H9 (cell line): ENCODE data around the gene CHRM4. TPM values are rescaled to one million over a fixed set of nuclear protein-coding genes. Genes with fewer than 3 reads are reported as not detected.

Experiments
- DNase-seq: peaks from one replicate; pipeline ENCODE4 v3.0.0-alpha.2; 2017
- H2AFZ ChIP-seq: one replicate; pipeline ENCODE4 v1.6.1; 2013; ENCODE audit warnings: mild to moderate bottlenecking, low read length, control low read depth, moderate library complexity
- H2AK5ac ChIP-seq: 2 replicates; pipeline ENCODE4 v1.6.1; 2013; ENCODE audit warnings: low read length, control low read depth, mixed read lengths; ENCODE audit not compliant: insufficient read length
- H2BK120ac ChIP-seq: one replicate; pipeline ENCODE4 v1.6.1; 2013; ENCODE audit warnings: low read depth, mild to moderate bottlenecking, low read length, control low read depth, inconsistent platforms; ENCODE audit not compliant: poor library complexity, severe bottlenecking
- H2BK12ac ChIP-seq: 2 replicates; pipeline ENCODE4 v1.6.1; 2013; ENCODE audit warnings: low read length, control low read depth, mixed read lengths, low read depth; ENCODE audit not compliant: insufficient read length
- H2BK15ac ChIP-seq: 2 replicates; pipeline ENCODE4 v1.6.1; 2013; ENCODE audit warnings: low read depth, low read length, control low read depth
- H2BK20ac ChIP-seq: one replicate; pipeline ENCODE4 v1.6.1; 2013; ENCODE audit warnings: low read depth, mild to moderate bottlenecking, low read length, control low read depth, inconsistent platforms; ENCODE audit not compliant: poor library complexity, severe bottlenecking
- H2BK5ac ChIP-seq: 2 replicates; pipeline ENCODE4 v1.6.1; 2013; ENCODE audit warnings: low read length, control low read depth, mixed read lengths; ENCODE audit not compliant: insufficient read length
- H3K14ac ChIP-seq: 2 replicates; pipeline ENCODE4 v1.6.1; 2013; ENCODE audit warnings: low read length, control low read depth; ENCODE audit not compliant: insufficient read depth
- H3K18ac ChIP-seq: 2 replicates; pipeline ENCODE4 v1.6.1; 2013; ENCODE audit warnings: low read depth, mild to moderate bottlenecking, mixed read lengths, low read length, control low read depth; ENCODE audit not compliant: insufficient read length
- H3K23ac ChIP-seq: 2 replicates; pipeline ENCODE4 v1.6.1; 2013; ENCODE audit warnings: low read length, control low read depth, mixed read lengths, low read depth; ENCODE audit not compliant: insufficient read length
- H3K23me2 ChIP-seq: 2 replicates; pipeline ENCODE4 v1.6.1; 2013; ENCODE audit warnings: low read depth, mild to moderate bottlenecking, mixed read lengths, low read length, control low read depth; ENCODE audit not compliant: insufficient read length, poor library complexity, severe bottlenecking
- H3K27ac ChIP-seq: 2 replicates; pipeline ENCODE4 v1.5.1; 2013; ENCODE audit warnings: low read length, control low read depth, mixed read lengths, low read depth; ENCODE audit not compliant: insufficient read length
- H3K27me3 ChIP-seq: 2 replicates; pipeline ENCODE4 v1.6.1; 2013; ENCODE audit warnings: low read length, control low read depth, inconsistent platforms; ENCODE audit not compliant: insufficient read depth
- H3K4ac ChIP-seq: 2 replicates; pipeline ENCODE4 v1.6.1; 2013; ENCODE audit warnings: low read depth, mild to moderate bottlenecking, control low read depth, inconsistent platforms, low read length, moderate library complexity
- H3K4me1 ChIP-seq: 2 replicates; pipeline ENCODE4 v1.6.1; 2013; ENCODE audit warnings: low read length, control low read depth, inconsistent platforms; ENCODE audit not compliant: insufficient read depth
- H3K4me2 ChIP-seq: 2 replicates; pipeline ENCODE4 v1.6.1; 2013; ENCODE audit warnings: low read length, control low read depth, mixed read lengths; ENCODE audit not compliant: insufficient read length, insufficient read depth
- H3K56ac ChIP-seq: 2 replicates; pipeline ENCODE4 v1.6.1; 2013; ENCODE audit warnings: low read depth, mild to moderate bottlenecking, mixed read lengths, low read length, control low read depth; ENCODE audit not compliant: insufficient read length
- H3K79me1 ChIP-seq: 2 replicates; pipeline ENCODE4 v1.6.1; 2013; ENCODE audit warnings: low read depth, mild to moderate bottlenecking, moderate library complexity, low read length, control low read depth, inconsistent platforms; ENCODE audit not compliant: insufficient read depth, poor library complexity, severe bottlenecking
- H3K79me2 ChIP-seq: 2 replicates; pipeline ENCODE4 v1.6.1; 2013; ENCODE audit warnings: low read length, control low read depth, inconsistent platforms; ENCODE audit not compliant: insufficient read depth
- H3K9ac ChIP-seq: 2 replicates; pipeline ENCODE4 v1.6.1; 2013; ENCODE audit warnings: low read length, control low read depth, mixed read lengths; ENCODE audit not compliant: insufficient read length; ENCODE audit errors: extremely low read depth
- H3K9me3 ChIP-seq: one replicate; pipeline ENCODE4 v1.6.1; 2013; ENCODE audit warnings: low read depth, low read length, inconsistent platforms; ENCODE audit not compliant: control insufficient read depth
- H3T11ph ChIP-seq: one replicate; pipeline ENCODE4 v1.6.1; 2013; ENCODE audit warnings: mild to moderate bottlenecking, low read length, control low read depth, inconsistent platforms
- H4K20me1 ChIP-seq: one replicate; pipeline ENCODE4 v1.6.1; 2013; ENCODE audit not compliant: control insufficient read depth, insufficient read length, insufficient read depth
- H4K5ac ChIP-seq: 2 replicates; pipeline ENCODE4 v1.6.1; 2013; ENCODE audit warnings: low read depth, mild to moderate bottlenecking, mixed read lengths, low read length, control low read depth; ENCODE audit not compliant: insufficient read length
- H4K8ac ChIP-seq: replicated peaks from 2 replicates; pipeline ENCODE4 v1.6.1; 2013; ENCODE audit warnings: low read length, control low read depth, mixed read lengths, low read depth; ENCODE audit not compliant: insufficient read length
- H4K91ac ChIP-seq: 2 replicates; pipeline ENCODE4 v1.6.1; 2013; ENCODE audit warnings: low read depth, mild to moderate bottlenecking, moderate library complexity, mixed read lengths, low read length, control low read depth; ENCODE audit not compliant: insufficient read length
- H3K27ac Mint-ChIP-seq, 3 experiments: 2 replicates in 2 of 3; 3 replicates in 1 of 3; pipeline ENCODE4 v1.8.0; 2020 to 2021; ENCODE audit warnings: mixed read lengths in 3 of 3, mild to moderate bottlenecking in 1 of 3, moderate library complexity in 1 of 3
- H3K27me3 Mint-ChIP-seq: 2 replicates; pipeline ENCODE4 v1.8.0; 2021; ENCODE audit warnings: low read depth, mild to moderate bottlenecking, moderate library complexity, mixed read lengths
- H3K36me3 Mint-ChIP-seq, 3 experiments: 2 replicates in 2 of 3; 3 replicates in 1 of 3; pipeline ENCODE4 v1.8.0; 2020 to 2021; ENCODE audit warnings: low read depth in 3 of 3, mixed read lengths in 3 of 3; ENCODE audit not compliant: insufficient read depth in 1 of 3
- H3K4me1 Mint-ChIP-seq, 2 experiments: 2 replicates each; pipeline ENCODE4 v1.8.0; 2020; ENCODE audit warnings: mixed read lengths in 2 of 2
- H3K4me3 Mint-ChIP-seq, 2 experiments: 2 replicates in 1 of 2; 3 replicates in 1 of 2; pipeline ENCODE4 v1.8.0; 2020 to 2021; ENCODE audit warnings: mild to moderate bottlenecking in 2 of 2, mixed read lengths in 2 of 2, moderate library complexity in 1 of 2
- H3K9me3 Mint-ChIP-seq, 2 experiments: 2 replicates in 1 of 2; 3 replicates in 1 of 2; pipeline ENCODE4 v1.8.0; 2020; ENCODE audit warnings: mild to moderate bottlenecking in 2 of 2, mixed read lengths in 2 of 2, moderate library complexity in 1 of 2
- WGBS: extraction: QIAGEN DNeasy Blood & Tissue Kit; methylation state at CpG from one replicate; pipeline ENCODE4 v1.1.7; 2013; ENCODE audit warnings: missing lambda C conversion rate, low lambda C conversion rate, mixed read lengths; ENCODE audit not compliant: insufficient read length; ENCODE audit errors: extremely low coverage; 5-methylcytosine and 5-hydroxymethylcytosine counted together
- total RNA-seq: library from RNA; stranded (reverse); gene quantifications from 2 replicates; pipeline ENCODE4 v1.2.1, GENCODE V29; 2021
- TF ChIP-seq, protein P1 (sequence below): fragments of 200-600 bp; sonication (generic); conservative IDR thresholded peaks from 3 replicates; pipeline ENCODE4 v1.8.0; 2021; ENCODE audit warnings: antibody characterized with exemption, mild to moderate bottlenecking

The CHRM4 gene
- total RNA-seq, 1 experiment from 2014 or later: 1.0 TPM

DNA sequence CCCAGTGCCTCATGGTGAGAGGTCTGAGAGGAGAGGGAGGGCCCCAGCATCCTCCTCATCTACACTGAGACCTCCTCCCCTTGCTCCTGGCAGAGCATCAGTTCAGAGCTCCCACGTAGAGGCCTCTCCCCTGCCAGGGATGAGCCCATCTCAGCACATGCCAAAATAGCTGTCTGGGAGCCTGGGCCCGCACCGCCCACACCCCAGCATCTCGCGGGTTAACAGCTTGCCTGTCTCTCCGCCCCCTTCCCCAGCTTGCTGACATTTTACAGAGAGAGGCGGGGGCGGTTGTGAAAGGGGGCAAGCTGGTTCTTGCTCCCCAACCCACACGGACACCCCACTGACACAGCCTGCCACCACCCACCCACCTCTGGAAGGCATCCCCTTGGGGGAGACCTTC lies 37.9 kb downstream of the CHRM4 start:
- H3K27me3 ChIP-seq: no peaks in the 10 kb centered on the region
- H4K8ac ChIP-seq: no peak overlapping the region
- H2BK120ac ChIP-seq: no peak overlapping the region
- H3K27me3 Mint-ChIP-seq: no peaks in the 10 kb centered on the region
- no peak for DNase-seq
- H2BK15ac ChIP-seq: no peak overlapping the region
- H3K18ac ChIP-seq: no peak overlapping the region
- H2BK5ac ChIP-seq: no peak overlapping the region
- no peak overlapping the region for H3K27ac ChIP-seq
- TF ChIP-seq, protein P1, sequence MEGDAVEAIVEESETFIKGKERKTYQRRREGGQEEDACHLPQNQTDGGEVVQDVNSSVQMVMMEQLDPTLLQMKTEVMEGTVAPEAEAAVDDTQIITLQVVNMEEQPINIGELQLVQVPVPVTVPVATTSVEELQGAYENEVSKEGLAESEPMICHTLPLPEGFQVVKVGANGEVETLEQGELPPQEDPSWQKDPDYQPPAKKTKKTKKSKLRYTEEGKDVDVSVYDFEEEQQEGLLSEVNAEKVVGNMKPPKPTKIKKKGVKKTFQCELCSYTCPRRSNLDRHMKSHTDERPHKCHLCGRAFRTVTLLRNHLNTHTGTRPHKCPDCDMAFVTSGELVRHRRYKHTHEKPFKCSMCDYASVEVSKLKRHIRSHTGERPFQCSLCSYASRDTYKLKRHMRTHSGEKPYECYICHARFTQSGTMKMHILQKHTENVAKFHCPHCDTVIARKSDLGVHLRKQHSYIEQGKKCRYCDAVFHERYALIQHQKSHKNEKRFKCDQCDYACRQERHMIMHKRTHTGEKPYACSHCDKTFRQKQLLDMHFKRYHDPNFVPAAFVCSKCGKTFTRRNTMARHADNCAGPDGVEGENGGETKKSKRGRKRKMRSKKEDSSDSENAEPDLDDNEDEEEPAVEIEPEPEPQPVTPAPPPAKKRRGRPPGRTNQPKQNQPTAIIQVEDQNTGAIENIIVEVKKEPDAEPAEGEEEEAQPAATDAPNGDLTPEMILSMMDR: no peak
- no peak overlapping the region for H3K4ac ChIP-seq
- H3K36me3 Mint-ChIP-seq: peaks cover 0 to 13% (median 0%) of the 10 kb centered on the region in 3 experiments; a peak in 2 of 7 replicates
- H3K14ac ChIP-seq: no peak overlapping the region
- H3K9ac ChIP-seq: no peak overlapping the region
- no peak overlapping the region for H2BK12ac ChIP-seq
- H3K9me3 Mint-ChIP-seq: no peaks in the 10 kb centered on the region
- H3K23ac ChIP-seq: no peak overlapping the region
- peaks cover 6% of the 10 kb centered on the region; the same call in 1 of the 2 replicates for H3K4me1 ChIP-seq
- no peak overlapping the region for H2AK5ac ChIP-seq
- H3K4me3 Mint-ChIP-seq: no peak overlapping the region
- no peak overlapping the region for H2AFZ ChIP-seq
- H3K9me3 ChIP-seq: no peaks in the 10 kb centered on the region
- H3K79me2 ChIP-seq: peaks cover 8% of the 10 kb centered on the region; the same call in 1 of the 2 replicates
- no peak overlapping the region for H4K5ac ChIP-seq
- no peaks in the 10 kb centered on the region for H3K23me2 ChIP-seq
- H3K4me1 Mint-ChIP-seq: peaks cover 55 to 69% of the 10 kb centered on the region in 2 experiments
- H3T11ph ChIP-seq: no peak overlapping the region
- peaks cover 9% of the 10 kb centered on the region for H3K79me1 ChIP-seq
- no peak overlapping the region for H4K91ac ChIP-seq
- no CpG with 5 or more reads among the region's 9 CpGs for WGBS
- no peaks in the 10 kb centered on the region for H4K20me1 ChIP-seq
- no peak overlapping the region for H3K56ac ChIP-seq
- no peak overlapping the region; a peak in 1 of 7 replicates for H3K27ac Mint-ChIP-seq
- H2BK20ac ChIP-seq: no peak overlapping the region
- no peak overlapping the region for H3K4me2 ChIP-seq
